Osteocyte (in vitro differentiated cells): Measurements from ENCODE around the gene PLEKHA6. TPM values are rescaled to one million over a fixed set of nuclear protein-coding genes. Genes with fewer than 3 reads are reported as not detected.

Experiments used
- DNase-seq: peaks from one replicate; pipeline ENCODE4 v3.0.0; 2021; ENCODE audit warnings: mixed read lengths; ENCODE audit not compliant: unreplicated experiment; ENCODE audit errors: extremely low spot score
- H3K27ac Mint-ChIP-seq: one replicate; pipeline ENCODE4 v1.8.0; 2021; ENCODE audit warnings: mild to moderate bottlenecking, mixed read lengths; ENCODE audit not compliant: unreplicated experiment
- H3K27me3 Mint-ChIP-seq: one replicate; pipeline ENCODE4 v1.8.0; 2021; ENCODE audit warnings: mixed read lengths; ENCODE audit not compliant: unreplicated experiment
- H3K36me3 Mint-ChIP-seq: one replicate; pipeline ENCODE4 v1.8.0; 2021; ENCODE audit warnings: mixed read lengths; ENCODE audit not compliant: unreplicated experiment
- H3K4me1 Mint-ChIP-seq: one replicate; pipeline ENCODE4 v1.8.0; 2021; ENCODE audit warnings: mixed read lengths; ENCODE audit not compliant: unreplicated experiment
- H3K4me3 Mint-ChIP-seq: one replicate; pipeline ENCODE4 v1.8.0; 2021; ENCODE audit warnings: mild to moderate bottlenecking, moderate library complexity, mixed read lengths; ENCODE audit not compliant: unreplicated experiment
- H3K9me3 Mint-ChIP-seq: one replicate; pipeline ENCODE4 v1.8.0; 2021; ENCODE audit warnings: mixed read lengths; ENCODE audit not compliant: unreplicated experiment
- total RNA-seq: library from RNA; stranded (reverse); gene quantifications from 2 replicates; pipeline ENCODE4 v1.2.1, GENCODE V29; 2021
- TF ChIP-seq, protein P1 (sequence below): fragments of 200-600 bp; sonication (generic); IDR thresholded peaks from 2 replicates; pipeline ENCODE4 v1.5.0; 2021; ENCODE audit warnings: antibody characterized with exemption, mild to moderate bottlenecking, moderate library complexity

Gene PLEKHA6
- total RNA-seq, 1 donor from 2014 or later, result 0.24 TPM

DNA sequence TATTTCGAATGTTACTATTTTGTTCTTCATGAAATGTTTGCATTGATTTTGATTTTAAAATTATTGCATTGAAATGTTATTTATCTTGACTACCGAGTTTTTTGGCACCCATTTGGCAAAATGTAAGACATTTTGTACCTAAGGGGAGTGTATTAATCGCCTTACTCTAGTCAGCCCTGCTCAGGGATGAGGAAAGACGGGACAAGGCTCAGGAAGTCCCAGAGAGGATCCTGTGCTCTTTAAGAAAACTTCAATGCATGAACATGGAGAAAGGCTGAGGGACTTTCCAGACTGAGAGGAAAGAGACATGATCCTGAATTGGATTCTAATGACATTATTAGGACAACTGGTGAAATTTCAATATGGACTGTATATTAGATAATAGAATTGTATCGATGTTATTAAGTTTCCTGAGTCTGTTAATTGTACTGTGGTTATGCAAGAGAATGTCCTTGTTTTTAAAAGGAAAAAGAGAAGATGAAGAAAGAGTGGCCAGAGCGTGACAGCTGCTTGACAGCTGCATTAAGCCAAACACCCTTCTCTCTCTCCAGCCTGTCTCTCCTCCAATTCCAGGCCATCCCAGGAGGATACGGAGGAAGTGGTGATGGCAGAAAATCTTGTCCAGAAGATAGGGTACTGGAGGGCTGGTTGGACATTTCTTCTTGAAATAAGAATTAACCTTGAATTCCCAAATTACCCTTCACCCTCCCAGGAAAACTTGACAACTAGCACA is 66.0 kb downstream of the PLEKHA6 start:
- peaks cover 5% of the 10 kb centered on the region for H3K9me3 Mint-ChIP-seq
- peaks cover 55% of the 10 kb centered on the region for H3K4me1 Mint-ChIP-seq
- no peaks in the 10 kb centered on the region for H3K36me3 Mint-ChIP-seq
- H3K27me3 Mint-ChIP-seq, result peaks cover 16% of the 10 kb centered on the region
- no peak for DNase-seq
- H3K27ac Mint-ChIP-seq, result peak overlapping the region; percentile 74
- TF ChIP-seq, protein P1, sequence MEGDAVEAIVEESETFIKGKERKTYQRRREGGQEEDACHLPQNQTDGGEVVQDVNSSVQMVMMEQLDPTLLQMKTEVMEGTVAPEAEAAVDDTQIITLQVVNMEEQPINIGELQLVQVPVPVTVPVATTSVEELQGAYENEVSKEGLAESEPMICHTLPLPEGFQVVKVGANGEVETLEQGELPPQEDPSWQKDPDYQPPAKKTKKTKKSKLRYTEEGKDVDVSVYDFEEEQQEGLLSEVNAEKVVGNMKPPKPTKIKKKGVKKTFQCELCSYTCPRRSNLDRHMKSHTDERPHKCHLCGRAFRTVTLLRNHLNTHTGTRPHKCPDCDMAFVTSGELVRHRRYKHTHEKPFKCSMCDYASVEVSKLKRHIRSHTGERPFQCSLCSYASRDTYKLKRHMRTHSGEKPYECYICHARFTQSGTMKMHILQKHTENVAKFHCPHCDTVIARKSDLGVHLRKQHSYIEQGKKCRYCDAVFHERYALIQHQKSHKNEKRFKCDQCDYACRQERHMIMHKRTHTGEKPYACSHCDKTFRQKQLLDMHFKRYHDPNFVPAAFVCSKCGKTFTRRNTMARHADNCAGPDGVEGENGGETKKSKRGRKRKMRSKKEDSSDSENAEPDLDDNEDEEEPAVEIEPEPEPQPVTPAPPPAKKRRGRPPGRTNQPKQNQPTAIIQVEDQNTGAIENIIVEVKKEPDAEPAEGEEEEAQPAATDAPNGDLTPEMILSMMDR, result no peak
- H3K4me3 Mint-ChIP-seq, result no peak overlapping the region

GRCh38 chr1:204292740-204293139 is 67.0 kb downstream of the PLEKHA6 start:
- no peak for DNase-seq
- H3K36me3 Mint-ChIP-seq, result no peaks in the 10 kb centered on the region
- peaks cover 61% of the 10 kb centered on the region for H3K4me1 Mint-ChIP-seq
- no peak overlapping the region for H3K27ac Mint-ChIP-seq
- TF ChIP-seq, protein P1, result no peak
- H3K27me3 Mint-ChIP-seq, result peaks cover 26% of the 10 kb centered on the region
- no peak overlapping the region for H3K4me3 Mint-ChIP-seq
- H3K9me3 Mint-ChIP-seq, result peaks cover 5% of the 10 kb centered on the region

DNA sequence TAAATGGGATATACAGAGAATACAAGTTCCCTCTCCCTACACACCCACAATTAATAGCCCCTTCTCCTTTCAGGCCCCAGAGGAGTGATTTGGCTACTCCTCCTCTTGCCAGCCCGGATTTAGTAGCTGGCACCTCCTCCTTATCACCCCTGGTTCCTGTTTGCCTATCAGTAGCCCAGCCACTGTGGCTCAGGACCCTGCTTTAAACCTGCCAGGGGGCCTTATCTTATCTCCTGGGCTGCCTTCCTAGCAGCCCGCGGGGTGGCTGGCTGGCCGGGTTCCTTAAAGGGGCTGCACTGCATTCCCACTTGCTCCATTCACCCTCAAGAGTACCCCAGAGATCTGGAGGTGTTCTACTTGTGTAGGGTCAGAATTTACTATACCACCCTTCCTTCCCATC is 70.4 kb downstream of the PLEKHA6 start:
- H3K9me3 Mint-ChIP-seq, result peaks cover 5% of the 10 kb centered on the region
- H3K4me3 Mint-ChIP-seq, result no peak overlapping the region
- TF ChIP-seq, protein P1, result no peak
- H3K4me1 Mint-ChIP-seq, result peaks cover 35% of the 10 kb centered on the region
- H3K27ac Mint-ChIP-seq, result no peak overlapping the region
- no peak for DNase-seq
- H3K27me3 Mint-ChIP-seq, result peaks cover 48% of the 10 kb centered on the region
- no peaks in the 10 kb centered on the region for H3K36me3 Mint-ChIP-seq

DNA sequence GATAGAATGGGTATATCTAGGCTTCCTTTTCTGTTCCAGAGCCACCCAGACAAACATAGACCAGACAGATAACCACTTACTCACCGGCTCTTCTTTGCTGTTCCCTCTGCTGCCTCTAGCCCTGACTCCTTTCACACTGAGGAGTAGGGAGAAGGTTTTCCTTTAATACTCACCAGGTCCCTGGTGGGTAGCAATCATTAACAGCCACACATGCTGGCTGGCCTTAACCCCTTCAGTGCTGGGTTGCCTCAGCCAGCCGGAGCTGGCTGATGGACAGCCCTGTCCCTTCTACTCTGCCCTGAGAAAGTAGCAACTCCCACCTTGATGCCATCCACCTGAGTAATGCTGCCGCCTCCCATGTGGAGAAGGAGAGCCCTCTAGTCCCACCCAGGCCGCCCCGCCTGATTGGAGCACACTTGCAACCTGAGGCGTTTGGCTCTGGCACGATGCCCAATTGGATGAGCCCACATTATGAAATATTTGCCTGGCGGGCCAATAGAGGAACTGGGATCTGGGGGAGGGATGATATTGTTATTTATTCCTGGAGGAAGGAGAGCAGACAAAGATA is 71.6 kb downstream of the PLEKHA6 start:
- H3K4me1 Mint-ChIP-seq, result peaks cover 29% of the 10 kb centered on the region

GRCh38 chr1:204287466-204287891 is 72.2 kb downstream of the PLEKHA6 start:
- Mint-ChIP-seq H3K27ac (no peak overlapping the region), H3K9me3 (peaks cover 5% of the 10 kb centered on the region), H3K4me3 (no peak overlapping the region), H3K4me1 (peaks cover 29% of the 10 kb centered on the region), H3K27me3 (peaks cover 60% of the 10 kb centered on the region), H3K36me3 (no peaks in the 10 kb centered on the region)
- TF ChIP-seq, protein P1, result no peak
- no peak for DNase-seq

More for the DNA sequence above, 71.6 kb downstream of the PLEKHA6 start:
- DNase-seq, result no peak
- peaks cover 5% of the 10 kb centered on the region for H3K9me3 Mint-ChIP-seq
- no peak overlapping the region for H3K27ac Mint-ChIP-seq
- H3K36me3 Mint-ChIP-seq, result no peaks in the 10 kb centered on the region
- no peak overlapping the region for H3K4me3 Mint-ChIP-seq
- TF ChIP-seq, protein P1, result no peak
- peaks cover 58% of the 10 kb centered on the region for H3K27me3 Mint-ChIP-seq
